Measurements from ENCODE around the gene AGAP1. TPM values are rescaled to one million over a fixed set of nuclear protein-coding genes. Genes with fewer than 3 reads are reported as not detected.

The AGAP1 gene
- total RNA-seq, 1 experiment from 2014 or later = 25.8 TPM

- Histone ChIP-seq H3K23ac (ENCODE audit: insufficient read length, low read depth, low read length) (no peak overlapping the region), H2BK120ac (ENCODE audit: low read depth, low read length, poor library complexity, severe bottlenecking) (no peak overlapping the region), H4K91ac (ENCODE audit: insufficient read length, low read depth, low read length) (no peak overlapping the region), H3K18ac (ENCODE audit: insufficient read length, low read depth, low read length) (no peak overlapping the region), H2BK20ac (ENCODE audit: low read depth, low read length, poor library complexity, severe bottlenecking) (no peak overlapping the region), H2BK12ac (ENCODE audit: insufficient read length, low read depth, low read length) (no peak overlapping the region), H3K9ac (ENCODE audit: extremely low read depth, insufficient read length, low read length) (no peak overlapping the region), H3T11ph (ENCODE audit: low read length) (no peak overlapping the region), H3K23me2 (ENCODE audit: insufficient read length, low read depth, low read length, poor library complexity, severe bottlenecking) (no peaks in the 10 kb centered on the region), H4K8ac (replicated peaks; ENCODE audit: insufficient read length, low read depth, low read length) (no peak overlapping the region), H3K4me2 (ENCODE audit: insufficient read depth, insufficient read length, low read length) (no peak overlapping the region), H3K27ac (ENCODE audit: insufficient read length, low read depth, low read length) (no peak overlapping the region), H3K14ac (ENCODE audit: insufficient read depth, low read length) (peak overlapping the region; percentile 31; the same call in 1 of the 2 replicates), H3K79me2 (ENCODE audit: insufficient read depth, low read length) (peaks cover 19% of the 10 kb centered on the region; the same call in 1 of the 2 replicates), H4K5ac (ENCODE audit: insufficient read length, low read depth, low read length) (no peak overlapping the region), H3K4me1 (ENCODE audit: insufficient read depth, low read length) (no peaks in the 10 kb centered on the region; the same call in 1 of the 2 replicates), H3K4ac (ENCODE audit: low read depth, low read length) (no peak overlapping the region), H2AFZ (ENCODE audit: low read length) (no peak overlapping the region), H3K27me3 (ENCODE audit: insufficient read depth, low read length) (no peaks in the 10 kb centered on the region), H2AK5ac (ENCODE audit: insufficient read length, low read length) (no peak overlapping the region), H3K56ac (ENCODE audit: insufficient read length, low read depth, low read length) (no peak overlapping the region), H4K20me1 (ENCODE audit: control insufficient read depth, insufficient read depth, insufficient read length) (peaks cover under 1% of the 10 kb centered on the region), H3K9me3 (ENCODE audit: control insufficient read depth, low read depth, low read length) (no peaks in the 10 kb centered on the region), H2BK15ac (ENCODE audit: low read depth, low read length) (no peak overlapping the region), H3K79me1 (ENCODE audit: insufficient read depth, low read depth, low read length, poor library complexity, severe bottlenecking) (peaks cover 10% of the 10 kb centered on the region), H2BK5ac (ENCODE audit: insufficient read length, low read length) (no peak overlapping the region)
- H3K27ac Mint-ChIP-seq = peak overlapping the region in 1 of 3 experiments; percentile 75; a peak in 1 of 7 replicates
- peaks cover 38 to 55% of the 10 kb centered on the region in 2 experiments for H3K4me1 Mint-ChIP-seq
- DNase-seq = no peak
- WGBS (ENCODE audit: extremely low coverage, insufficient read length, low lambda C conversion rate) = no CpG with 5 or more reads among the region's 19 CpGs
- no peaks in the 10 kb centered on the region for H3K27me3 Mint-ChIP-seq (ENCODE audit: low read depth)
- H3K36me3 Mint-ChIP-seq (ENCODE audit: insufficient read depth in 1 of 3, low read depth in 3 of 3) = no peaks in the 10 kb centered on the region; a peak in 1 of 7 replicates
- no peaks in the 10 kb centered on the region for H3K9me3 Mint-ChIP-seq
- no peak for TF ChIP-seq CTCF (conservative IDR thresholded peaks at IDR 0.05)
- no peak overlapping the region for H3K4me3 Mint-ChIP-seq
These were observed 56.0 kb downstream of the AGAP1 start for GRCh38 chr2:235549735-235550377.

All from H9 (cell line).